Measurements from ENCODE around the gene CCDC66. TPM values are rescaled to one million over a fixed set of nuclear protein-coding genes. Genes with fewer than 3 reads are reported as not detected.
"Not testable (repeated sequence)": the region's sequence is repeated elsewhere in the genome, so short reads cannot be mapped to it uniquely, and the experiment has no call there.

CCDC66 gene
- total RNA-seq, 1 donor = 36.0 TPM

DNA sequence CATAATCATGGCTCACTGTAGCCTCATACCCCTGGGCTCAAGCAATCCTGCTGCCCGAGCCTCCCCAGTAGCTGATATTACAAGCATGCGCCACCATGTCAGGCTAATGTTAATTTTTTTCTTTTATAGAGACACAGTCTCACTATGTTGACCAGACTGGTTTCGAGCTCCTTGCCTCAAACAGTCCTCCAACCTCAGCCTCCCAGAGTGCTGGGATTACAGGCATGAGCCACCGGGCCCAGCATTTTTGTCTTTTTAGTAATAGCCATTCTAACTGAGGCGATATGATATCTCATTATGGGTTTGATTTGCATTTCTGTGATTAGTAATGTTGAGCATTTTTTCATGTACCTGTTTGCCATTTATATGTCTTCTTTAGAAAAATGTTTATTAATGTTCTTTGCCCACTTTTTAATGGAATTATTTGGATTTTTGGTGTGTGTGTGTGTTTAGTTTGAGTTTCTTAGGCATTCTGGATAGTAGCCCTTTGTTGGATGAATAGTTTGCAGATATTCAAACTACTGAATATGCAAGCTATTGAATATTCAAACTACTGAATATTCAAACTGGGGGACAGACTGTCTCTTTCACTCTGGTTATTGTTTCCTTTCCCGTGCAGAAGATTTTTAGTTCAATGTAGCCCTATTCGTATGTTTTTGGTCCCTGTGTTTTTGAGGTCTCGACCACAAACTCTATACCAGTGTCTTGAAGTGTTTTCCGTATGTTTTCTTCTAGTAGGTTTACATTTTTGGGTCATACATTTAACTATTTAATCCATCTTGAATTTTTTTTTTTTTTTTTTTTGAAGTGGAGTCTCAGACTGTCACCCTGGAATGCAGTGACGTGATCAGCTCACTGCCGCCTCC is 39.2 kb downstream of the CCDC66 start:
- no peak overlapping the region for H3K4me3 ChIP-seq (ENCODE audit: low read depth, low read length)
- TF ChIP-seq, protein P1, sequence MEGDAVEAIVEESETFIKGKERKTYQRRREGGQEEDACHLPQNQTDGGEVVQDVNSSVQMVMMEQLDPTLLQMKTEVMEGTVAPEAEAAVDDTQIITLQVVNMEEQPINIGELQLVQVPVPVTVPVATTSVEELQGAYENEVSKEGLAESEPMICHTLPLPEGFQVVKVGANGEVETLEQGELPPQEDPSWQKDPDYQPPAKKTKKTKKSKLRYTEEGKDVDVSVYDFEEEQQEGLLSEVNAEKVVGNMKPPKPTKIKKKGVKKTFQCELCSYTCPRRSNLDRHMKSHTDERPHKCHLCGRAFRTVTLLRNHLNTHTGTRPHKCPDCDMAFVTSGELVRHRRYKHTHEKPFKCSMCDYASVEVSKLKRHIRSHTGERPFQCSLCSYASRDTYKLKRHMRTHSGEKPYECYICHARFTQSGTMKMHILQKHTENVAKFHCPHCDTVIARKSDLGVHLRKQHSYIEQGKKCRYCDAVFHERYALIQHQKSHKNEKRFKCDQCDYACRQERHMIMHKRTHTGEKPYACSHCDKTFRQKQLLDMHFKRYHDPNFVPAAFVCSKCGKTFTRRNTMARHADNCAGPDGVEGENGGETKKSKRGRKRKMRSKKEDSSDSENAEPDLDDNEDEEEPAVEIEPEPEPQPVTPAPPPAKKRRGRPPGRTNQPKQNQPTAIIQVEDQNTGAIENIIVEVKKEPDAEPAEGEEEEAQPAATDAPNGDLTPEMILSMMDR (IDR thresholded peaks at IDR 0.05; ENCODE audit: insufficient read depth, low read length) = no peak
- DNase-seq (ENCODE audit: low read depth) = no peak

DNA sequence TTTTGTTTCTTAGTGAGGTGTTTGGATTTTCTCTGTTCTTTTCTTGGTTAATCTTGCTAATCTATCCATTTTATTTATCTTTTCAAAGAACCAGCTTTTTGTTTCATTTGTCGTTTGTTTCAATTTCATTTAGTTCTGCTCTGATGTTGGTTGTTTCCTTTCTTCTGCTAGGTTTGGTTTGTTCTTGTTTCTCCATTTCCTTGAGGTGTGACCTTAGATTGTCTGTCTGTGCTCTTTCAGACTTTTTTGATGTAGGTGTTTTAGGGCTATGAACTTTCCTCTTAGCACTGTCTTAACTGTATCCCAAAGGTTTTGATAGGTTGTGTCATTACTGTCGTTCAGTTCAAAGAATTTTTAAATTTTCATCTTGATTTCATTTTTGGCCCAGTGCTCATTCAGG is 51.5 kb downstream of the CCDC66 start:
- not testable (repeated sequence) for H3K4me3 ChIP-seq (ENCODE audit: low read depth, low read length); DNase-seq (ENCODE audit: low read depth)

- no peak overlapping the region for H3K4me3 ChIP-seq (ENCODE audit: low read depth, low read length)
- DNase-seq (ENCODE audit: low read depth) = no peak
- TF ChIP-seq, protein P1 (IDR thresholded peaks at IDR 0.05; ENCODE audit: insufficient read depth, low read length) = no peak
Observed at GRCh38 chr3:56610669-56611335, 53.8 kb downstream of the CCDC66 start.

DNA sequence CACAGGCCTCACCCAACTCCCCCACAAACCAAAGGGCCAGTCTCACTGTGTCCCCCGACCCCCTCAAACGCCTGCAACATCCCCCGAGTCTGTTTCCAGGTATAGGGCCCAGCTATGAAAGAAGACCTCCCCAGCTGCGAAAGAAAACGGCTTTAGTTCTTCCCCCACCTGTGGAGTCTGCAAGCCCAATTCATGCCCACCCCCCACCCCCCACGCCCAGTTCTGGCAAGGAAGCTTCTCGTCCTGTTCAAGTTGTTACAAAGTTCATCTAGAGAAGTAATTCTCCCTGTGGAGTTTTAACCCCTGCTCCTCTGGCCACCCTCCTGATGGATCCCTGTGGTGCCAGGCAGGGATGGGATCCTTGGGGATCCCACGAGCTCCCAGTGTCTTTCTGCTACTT is 54.4 kb downstream of the CCDC66 start:
- no peak for DNase-seq (ENCODE audit: low read depth)
- TF ChIP-seq, protein P1 (IDR thresholded peaks at IDR 0.05; ENCODE audit: insufficient read depth, low read length) = no peak
- H3K4me3 ChIP-seq (ENCODE audit: low read depth, low read length) = no peak overlapping the region

DNA sequence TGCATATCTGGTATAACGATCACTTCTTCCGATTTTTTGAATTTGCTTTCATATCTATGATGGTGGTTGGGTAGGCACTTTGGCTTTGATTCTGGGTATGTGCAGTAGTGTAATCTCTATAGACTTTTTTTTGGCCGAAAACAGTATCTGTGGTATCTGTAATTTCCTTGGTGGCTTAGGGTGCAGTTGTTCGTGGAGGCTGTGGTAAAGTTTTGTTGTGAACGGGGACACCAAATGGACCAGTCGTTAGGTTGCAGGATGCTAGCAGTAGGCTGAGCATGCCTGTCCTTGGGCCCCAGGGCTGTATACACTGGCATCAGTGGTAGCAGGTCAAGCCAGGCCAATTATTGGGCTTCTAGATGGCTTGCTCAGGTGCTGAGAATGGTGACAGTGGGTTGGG is 55.2 kb downstream of the CCDC66 start:
- TF ChIP-seq, protein P1 (IDR thresholded peaks at IDR 0.05; ENCODE audit: insufficient read depth, low read length) = no peak
- no peak overlapping the region for H3K4me3 ChIP-seq (ENCODE audit: low read depth, low read length)

DNA sequence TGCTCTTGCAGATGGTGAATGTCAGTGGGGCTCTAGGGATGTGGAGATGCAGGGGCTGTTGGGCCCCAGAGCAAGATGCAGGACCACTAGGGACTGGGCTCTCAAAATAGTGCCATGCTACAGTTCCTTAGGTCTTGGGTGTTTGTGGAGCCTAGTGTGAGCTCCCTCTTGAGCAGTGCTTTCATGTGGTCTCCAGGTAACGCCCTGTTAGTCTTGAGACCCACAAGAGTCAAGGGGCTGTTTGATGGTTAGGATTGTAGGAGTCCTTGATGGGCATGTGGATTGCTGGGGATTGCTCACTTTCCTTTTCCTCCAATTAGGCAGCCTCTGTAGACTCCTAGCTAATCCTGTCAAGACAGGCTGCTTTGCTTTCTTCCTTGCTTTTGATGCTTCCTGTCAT is 56.0 kb downstream of the CCDC66 start:
- TF ChIP-seq, protein P1 (IDR thresholded peaks at IDR 0.05; ENCODE audit: insufficient read depth, low read length) = no peak
- no peak overlapping the region for H3K4me3 ChIP-seq (ENCODE audit: low read depth, low read length)
- DNase-seq (ENCODE audit: low read depth) = no peak

More for the DNA sequence above, 55.2 kb downstream of the CCDC66 start:
- no peak for DNase-seq (ENCODE audit: low read depth)

DNA sequence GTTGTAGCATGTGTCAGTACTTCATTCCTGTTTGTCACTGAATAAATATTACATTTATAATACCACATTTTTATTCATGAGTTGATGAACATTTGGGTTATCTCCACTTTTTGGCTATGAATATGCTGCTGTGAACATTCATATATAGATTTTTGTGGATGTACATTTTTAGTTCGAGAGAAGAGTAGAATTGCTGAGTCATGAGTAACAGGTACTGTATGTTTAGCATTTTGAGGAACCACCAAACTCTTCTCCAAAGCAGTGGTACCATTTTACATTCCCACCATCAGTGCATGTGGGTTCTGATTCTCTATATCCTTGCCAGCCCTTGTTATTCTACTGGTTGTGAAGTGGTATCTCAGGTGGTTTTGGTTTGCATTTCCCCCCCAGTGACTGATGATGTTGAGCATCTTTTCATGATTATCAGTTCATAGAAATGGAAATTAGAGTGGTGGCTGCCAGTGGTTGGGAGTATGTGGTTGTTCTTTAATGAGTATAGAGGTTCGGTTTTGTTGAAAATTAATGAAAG is 59.6 kb downstream of the CCDC66 start:
- TF ChIP-seq, protein P1 (IDR thresholded peaks at IDR 0.05; ENCODE audit: insufficient read depth, low read length) = no peak
- no peak overlapping the region for H3K4me3 ChIP-seq (ENCODE audit: low read depth, low read length)

More for the DNA sequence above, 59.6 kb downstream of the CCDC66 start:
- no peak for DNase-seq (ENCODE audit: low read depth)
